Adipose tissue (tissue), 3 donors: ENCODE measurements around the gene MKNK1. TPM values are rescaled to one million over a fixed set of nuclear protein-coding genes. Genes with fewer than 3 reads are reported as not detected.

ENCODE experiments used
- H3K27ac ChIP-seq: one replicate; pipeline ENCODE4 v1.5.1; 2013; ENCODE audit warnings: low read depth, low read length
- WGBS, 3 donors: extraction: QIAGEN DNeasy Blood & Tissue Kit; methylation state at CpG; one replicate each; pipeline ENCODE4 v1.1.7; 2013; 5-methylcytosine and 5-hydroxymethylcytosine counted together
- polyA plus RNA-seq, 3 donors: library from polyadenylated mRNA; stranded (reverse); fragments of 200-250 nt; gene quantifications; one replicate each; pipeline ENCODE4 v1.2.3, GENCODE V29; 2013
- donor health status: healthy with polysubstance abuse.
- donor health status: Bipolar disorder and iron deficiency.
- donor health status: healthy.

Gene MKNK1
- polyA plus RNA-seq, 3 donors, result 31.0 to 63.1 (median 39.3) TPM

- WGBS, 3 donors, result 61 to 71% (median 69%) methylated on average over 6 of the region's 6 CpGs
- no peak overlapping the region for H3K27ac ChIP-seq
Observed at GRCh38 chr1:46530791-46531409, 73.2 kb downstream of the MKNK1 start.

DNA sequence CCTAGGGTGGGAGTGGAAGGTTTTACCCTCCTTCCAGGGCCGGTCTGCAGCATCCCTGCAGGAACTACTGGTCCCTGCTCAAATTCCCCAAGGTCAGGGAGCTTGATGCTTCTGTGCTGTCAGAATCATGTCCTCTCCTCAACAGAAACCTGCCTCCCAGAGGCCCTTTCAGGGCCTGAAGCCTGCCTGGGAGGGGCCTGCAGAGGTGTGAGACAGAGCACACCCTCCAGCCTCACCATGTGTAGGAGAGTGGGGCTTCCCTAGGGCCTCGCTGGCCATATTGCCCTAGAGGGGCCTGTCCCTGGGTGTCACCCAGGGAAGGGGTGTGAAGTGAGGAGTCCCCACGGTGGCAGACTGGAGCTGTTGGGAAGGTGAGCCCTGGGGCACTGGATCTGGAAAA lies 73.8 kb downstream of the MKNK1 start:
- WGBS, 3 donors, result 69 to 83% (median 72%) methylated on average over 3 of the region's 3 CpGs
- H3K27ac ChIP-seq, result no peak overlapping the region

DNA sequence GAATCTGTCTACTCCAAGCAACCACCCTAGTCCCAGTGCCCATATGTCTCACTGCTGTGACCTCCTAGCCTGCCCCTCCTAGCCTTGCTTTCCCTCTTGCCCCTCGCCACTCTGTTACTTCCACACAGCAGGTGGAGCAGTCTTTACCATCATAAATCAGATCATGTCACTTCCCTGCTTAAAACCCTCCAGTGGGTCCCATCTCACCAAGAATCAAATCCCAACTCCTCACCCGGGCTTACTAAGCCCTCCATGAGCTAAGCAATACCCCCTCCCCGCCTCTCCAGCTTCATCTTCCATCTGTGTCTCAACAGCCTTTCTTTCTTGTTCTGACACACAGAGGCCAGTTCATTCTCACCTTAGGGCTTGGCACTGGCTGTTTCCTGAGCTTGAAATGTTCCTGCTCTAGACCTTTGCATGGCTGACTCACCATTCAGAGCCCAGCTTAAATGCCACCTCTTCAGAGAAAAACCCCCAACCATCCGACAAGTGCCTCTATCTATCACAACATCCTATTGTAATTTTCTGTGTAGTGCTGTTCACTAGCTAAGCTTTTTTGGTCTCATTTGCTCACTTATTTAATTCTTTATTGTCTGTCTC lies 74.9 kb downstream of the MKNK1 start:
- 45 to 62% (median 61%) methylated on average over 4 of the region's 4 CpGs for WGBS, 3 donors
- H3K27ac ChIP-seq, result no peak overlapping the region

DNA sequence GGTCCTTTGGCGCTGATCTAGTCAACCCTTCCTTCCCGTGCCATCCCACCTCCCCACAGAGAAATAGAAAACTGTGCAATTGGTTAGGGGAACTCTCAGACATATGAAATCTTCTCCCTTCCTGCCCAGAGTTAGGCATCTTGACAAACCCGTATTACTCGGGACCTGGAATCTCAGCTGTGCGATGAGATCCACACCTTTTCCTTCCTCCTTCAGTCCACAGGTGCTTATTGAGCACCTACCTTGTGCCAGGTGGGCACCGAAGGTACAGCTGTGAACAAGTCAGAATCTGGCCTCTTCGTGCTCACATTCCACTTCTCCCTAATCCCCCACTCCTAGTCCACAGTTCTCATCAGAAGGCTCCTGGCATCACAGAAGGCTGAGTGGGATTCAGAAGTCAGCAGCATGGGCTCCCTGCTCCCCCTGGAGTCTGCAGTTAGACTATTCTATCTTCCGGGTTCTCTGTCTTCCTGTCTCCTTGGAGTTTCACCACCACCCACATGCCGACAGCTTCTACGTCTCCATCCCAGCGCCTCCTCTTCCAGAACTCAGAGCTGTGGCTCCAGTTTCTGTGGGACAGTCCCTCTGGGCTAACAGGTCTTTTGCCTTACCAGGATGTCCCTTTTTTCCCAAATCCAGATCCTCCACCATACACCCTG lies 75.6 kb downstream of the MKNK1 start:
- H3K27ac ChIP-seq, result no peak overlapping the region
- WGBS, 3 donors, result 28 to 45% (median 30%) methylated on average over 11 of the region's 11 CpGs

- 27 to 29% (median 28%) methylated on average over 3 of the region's 3 CpGs for WGBS, 3 donors
- no peak overlapping the region for H3K27ac ChIP-seq
Observed at GRCh38 chr1:46527474-46528296, 76.4 kb downstream of the MKNK1 start.

GRCh38 chr1:46526691-46527291 lies 77.3 kb downstream of the MKNK1 start:
- 48 to 52% (median 51%) methylated on average over 13 to 14 of the region's 14 CpGs for WGBS, 3 donors
- H3K27ac ChIP-seq, result no peak overlapping the region

GRCh38 chr1:46526013-46526690 lies 77.9 kb downstream of the MKNK1 start:
- 57 to 68% (median 63%) methylated on average over 17 of the region's 17 CpGs for WGBS, 3 donors
- no peak overlapping the region for H3K27ac ChIP-seq

- no peak overlapping the region for H3K27ac ChIP-seq
- 65 to 71% (median 66%) methylated on average over 13 of the region's 13 CpGs for WGBS, 3 donors
Observed at GRCh38 chr1:46525253-46525983, 78.7 kb downstream of the MKNK1 start.

- no peak overlapping the region for H3K27ac ChIP-seq
- WGBS, 3 donors, result 78 to 87% (median 86%) methylated on average over 5 of the region's 5 CpGs
Observed at GRCh38 chr1:46524843-46525242, 79.2 kb downstream of the MKNK1 start.

GRCh38 chr1:46523496-46524353 lies 80.3 kb downstream of the MKNK1 start:
- H3K27ac ChIP-seq, result no peak overlapping the region
- WGBS, 3 donors, result 84 to 90% (median 85%) methylated on average over 11 of the region's 11 CpGs

- WGBS, 3 donors, result 75 to 81% (median 76%) methylated on average over 13 of the region's 13 CpGs
- H3K27ac ChIP-seq, result no peak overlapping the region
Observed at GRCh38 chr1:46522969-46523320, 81.1 kb downstream of the MKNK1 start.

GRCh38 chr1:46522184-46522968 lies 81.7 kb downstream of the MKNK1 start:
- WGBS, 3 donors, result 12 to 29% (median 13%) methylated on average over 16 of the region's 16 CpGs
- no peak overlapping the region for H3K27ac ChIP-seq

GRCh38 chr1:46521414-46521813 lies 82.7 kb downstream of the MKNK1 start:
- no peak overlapping the region for H3K27ac ChIP-seq

GRCh38 chr1:46520063-46520911 lies 83.8 kb downstream of the MKNK1 start:
- H3K27ac ChIP-seq, result no peak overlapping the region
- WGBS, 3 donors, result 58 to 74% (median 61%) methylated on average over 15 of the region's 15 CpGs

More at GRCh38 chr1:46521414-46521813, 82.7 kb downstream of the MKNK1 start:
- 65 to 93% (median 76%) methylated on average over 2 of the region's 2 CpGs for WGBS, 3 donors

DNA sequence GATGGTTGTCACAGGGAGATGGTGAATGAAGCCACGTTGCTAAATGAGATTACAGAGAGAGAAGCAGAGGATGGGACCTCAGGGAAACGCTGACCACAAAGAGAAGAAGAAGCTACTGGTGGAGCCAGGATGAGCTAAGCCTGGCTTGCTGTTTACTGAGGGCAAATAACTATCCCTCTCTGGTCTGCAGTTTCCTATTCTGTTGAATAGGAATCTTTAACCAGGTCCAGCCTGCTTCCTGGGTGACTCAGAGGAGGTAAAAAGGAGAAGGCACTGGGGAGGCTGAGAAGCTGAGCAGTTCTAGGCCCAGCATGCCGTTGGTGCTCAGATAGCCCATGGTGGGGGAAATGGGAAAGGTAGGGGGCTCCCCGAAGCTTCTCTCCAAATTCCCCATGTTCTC lies 84.9 kb downstream of the MKNK1 start:
- 70 to 77% (median 76%) methylated on average over 4 of the region's 4 CpGs for WGBS, 3 donors
- no peak overlapping the region for H3K27ac ChIP-seq
